ENCODE data around the gene ALAS1.
A peak's percentile ranks its signal among the peaks of the same experiment; 100 is the strongest.
"Not testable (repeated sequence)": the region's sequence is repeated elsewhere in the genome, so short reads cannot be mapped to it uniquely, and the experiment has no call there.

The ALAS1 gene

GRCh38 chr3:52197842-52198625, at the start of gene ALAS1:
Gene ALAS1, plus strand, starts transcription at chr3:52198160. Its CDS starts 1,082 bp downstream, at chr3:52199242.
- DNase-seq (ENCODE audit: low read depth): peak; percentile 93

GRCh38 chr3:52149021-52149420, 48.9 kb upstream of the ALAS1 start:
- DNase-seq (ENCODE audit: low read depth): no peak

GRCh38 chr3:52149726-52150125, 48.2 kb upstream of the ALAS1 start:
- no peak for DNase-seq (ENCODE audit: low read depth)

GRCh38 chr3:52150357-52150756, 47.6 kb upstream of the ALAS1 start:
- no peak for DNase-seq (ENCODE audit: low read depth)

- DNase-seq (ENCODE audit: low read depth): no peak
Observed at GRCh38 chr3:52150860-52151259, 47.1 kb upstream of the ALAS1 start.

GRCh38 chr3:52151991-52152390, 46.0 kb upstream of the ALAS1 start:
- DNase-seq (ENCODE audit: low read depth): not testable (repeated sequence)

GRCh38 chr3:52153389-52154096, 44.4 kb upstream of the ALAS1 start:
- no peak for DNase-seq (ENCODE audit: low read depth)

GRCh38 chr3:52154135-52155094, 43.5 kb upstream of the ALAS1 start, which contains the start of gene POC1A:
Gene POC1A, minus strand, starts transcription at chr3:52154423. Its CDS starts 51 bp downstream, at chr3:52154372.
- DNase-seq (ENCODE audit: low read depth): peak; percentile 89

GRCh38 chr3:52155912-52156311, 42.0 kb upstream of the ALAS1 start:
- no peak for DNase-seq (ENCODE audit: low read depth)

- no peak for DNase-seq (ENCODE audit: low read depth)
Observed at GRCh38 chr3:52159503-52159902, 38.5 kb upstream of the ALAS1 start.

- DNase-seq (ENCODE audit: low read depth): no peak
Observed at GRCh38 chr3:52162250-52162872, 35.6 kb upstream of the ALAS1 start.

- DNase-seq (ENCODE audit: low read depth): no peak
Observed at GRCh38 chr3:52167240-52167639, 30.7 kb upstream of the ALAS1 start.

GRCh38 chr3:52170217-52170616, 27.7 kb upstream of the ALAS1 start:
- DNase-seq (ENCODE audit: low read depth): not testable (repeated sequence)

GRCh38 chr3:52171514-52172261, 26.3 kb upstream of the ALAS1 start:
- no peak for DNase-seq (ENCODE audit: low read depth)

GRCh38 chr3:52172262-52172757, 25.6 kb upstream of the ALAS1 start:
- DNase-seq (ENCODE audit: low read depth): no peak

GRCh38 chr3:52173101-52173500, 24.9 kb upstream of the ALAS1 start:
- no peak for DNase-seq (ENCODE audit: low read depth)

GRCh38 chr3:52174896-52175295, 23.1 kb upstream of the ALAS1 start:
- DNase-seq (ENCODE audit: low read depth): no peak

GRCh38 chr3:52175416-52176179, 22.4 kb upstream of the ALAS1 start:
- no peak for DNase-seq (ENCODE audit: low read depth)

GRCh38 chr3:52176180-52176752, 21.7 kb upstream of the ALAS1 start:
- no peak for DNase-seq (ENCODE audit: low read depth)
